Neuronal stem cell (in vitro differentiated cells): ENCODE data around the gene EVA1A.

Source experiments
- DNase-seq: peaks from one replicate; pipeline ENCODE4 v3.0.0-alpha.2; 2013; ENCODE audit warnings: low spot score
- H2AFZ ChIP-seq: one replicate; pipeline ENCODE4 v1.6.1; 2013; ENCODE audit warnings: mild to moderate bottlenecking, low read length, inconsistent platforms
- H2AK5ac ChIP-seq: 2 replicates; pipeline ENCODE4 v1.6.1; 2013; ENCODE audit warnings: low read depth, mild to moderate bottlenecking, inconsistent platforms, low read length, moderate library complexity, mixed read lengths
- H2BK120ac ChIP-seq: 2 replicates; pipeline ENCODE4 v1.6.1; 2013; ENCODE audit warnings: low read depth, mild to moderate bottlenecking, inconsistent platforms, low read length, moderate library complexity, mixed read lengths
- H2BK12ac ChIP-seq: one replicate; pipeline ENCODE4 v1.6.1; 2013; ENCODE audit warnings: low read length, inconsistent platforms
- H2BK15ac ChIP-seq: 2 replicates; pipeline ENCODE4 v1.6.1; 2013; ENCODE audit warnings: mild to moderate bottlenecking, low read length, inconsistent platforms, mixed read lengths
- H2BK5ac ChIP-seq: one replicate; pipeline ENCODE4 v1.6.1; 2013; ENCODE audit warnings: inconsistent platforms, mild to moderate bottlenecking, low read length, moderate library complexity
- H3K14ac ChIP-seq: one replicate; pipeline ENCODE4 v1.6.1; 2013; ENCODE audit warnings: low read length, inconsistent platforms
- H3K18ac ChIP-seq: 2 replicates; pipeline ENCODE4 v1.6.1; 2013; ENCODE audit warnings: low read length, inconsistent platforms
- H3K23ac ChIP-seq: 2 replicates; pipeline ENCODE4 v1.6.1; 2013; ENCODE audit warnings: low read depth, mild to moderate bottlenecking, mixed read lengths, low read length, inconsistent platforms; ENCODE audit not compliant: poor library complexity
- H3K27ac ChIP-seq: replicated peaks from 3 replicates; pipeline ENCODE4 v1.5.1; 2013; ENCODE audit warnings: low read length, inconsistent platforms
- H3K27me3 ChIP-seq, 3 experiments: 2 replicates each; pipeline ENCODE4 v1.6.1; 2013; ENCODE audit warnings: low read length in 3 of 3, mild to moderate bottlenecking in 2 of 3, inconsistent platforms in 1 of 3, low read depth in 1 of 3, mixed read lengths in 1 of 3, moderate library complexity in 1 of 3; ENCODE audit not compliant: control insufficient read depth in 3 of 3, insufficient read depth in 3 of 3
- H3K36me3 ChIP-seq, 2 donors: replicated peaks in 1 of 2; 2 replicates each; pipeline ENCODE4 v1.6.1; 2013; ENCODE audit warnings: low read length in 2 of 2; ENCODE audit not compliant: control insufficient read depth in 2 of 2, insufficient read depth in 2 of 2
- H3K4ac ChIP-seq: 2 replicates; pipeline ENCODE4 v1.6.1; 2013; ENCODE audit warnings: inconsistent platforms, mild to moderate bottlenecking, low read length, moderate library complexity
- H3K4me1 ChIP-seq, 2 donors: 1 replicate in 1 of 2; 2 replicates in 1 of 2; pipeline ENCODE4 v1.6.1; 2013; ENCODE audit warnings: low read length in 2 of 2, low read depth in 1 of 2; ENCODE audit not compliant: control insufficient read depth in 2 of 2, insufficient read depth in 1 of 2
- H3K4me2 ChIP-seq: one replicate; pipeline ENCODE4 v1.6.1; 2013; ENCODE audit warnings: mild to moderate bottlenecking, low read length, inconsistent platforms; ENCODE audit not compliant: insufficient read depth, poor library complexity, severe bottlenecking
- H3K4me3 ChIP-seq, 2 donors: 2 replicates each; pipeline ENCODE4 v1.5.1; 2013; ENCODE audit warnings: low read length in 2 of 2, mild to moderate bottlenecking in 2 of 2, inconsistent platforms in 1 of 2, moderate library complexity in 1 of 2
- H3K79me1 ChIP-seq: one replicate; pipeline ENCODE4 v1.6.1; 2013; ENCODE audit warnings: low read depth, mild to moderate bottlenecking, inconsistent platforms, low read length, moderate library complexity
- H3K9ac ChIP-seq: one replicate; pipeline ENCODE4 v1.6.1; 2013; ENCODE audit warnings: mild to moderate bottlenecking, low read depth, low read length, inconsistent platforms; ENCODE audit not compliant: poor library complexity
- H3K9me3 ChIP-seq, 2 donors: replicated peaks in 1 of 2; 2 replicates each; pipeline versions ENCODE3 to v1.6.1; 2013; ENCODE audit warnings: low read length in 2 of 2, mild to moderate bottlenecking in 2 of 2, inconsistent platforms in 1 of 2, low read depth in 1 of 2, mixed read lengths in 1 of 2, moderate library complexity in 1 of 2; ENCODE audit not compliant: control insufficient read depth in 2 of 2, insufficient read depth in 1 of 2
- H4K8ac ChIP-seq: one replicate; pipeline ENCODE4 v1.6.1; 2013; ENCODE audit warnings: low read depth, mild to moderate bottlenecking, inconsistent platforms, low read length, moderate library complexity
- H4K91ac ChIP-seq: one replicate; pipeline ENCODE4 v1.6.1; 2013; ENCODE audit warnings: low read length, low read depth, mild to moderate bottlenecking, inconsistent platforms; ENCODE audit not compliant: poor library complexity
- WGBS, 2 donors: extraction: QIAGEN DNeasy Blood & Tissue Kit; methylation state at CpG; one replicate each; pipeline ENCODE4 v1.1.7; 2013; ENCODE audit warnings: missing lambda C conversion rate in 2 of 2, mixed read lengths in 1 of 2; ENCODE audit not compliant: insufficient read length in 2 of 2, insufficient replicate concordance in 1 of 2; ENCODE audit errors: extremely low coverage in 2 of 2; 5-methylcytosine and 5-hydroxymethylcytosine counted together

The EVA1A gene

DNA sequence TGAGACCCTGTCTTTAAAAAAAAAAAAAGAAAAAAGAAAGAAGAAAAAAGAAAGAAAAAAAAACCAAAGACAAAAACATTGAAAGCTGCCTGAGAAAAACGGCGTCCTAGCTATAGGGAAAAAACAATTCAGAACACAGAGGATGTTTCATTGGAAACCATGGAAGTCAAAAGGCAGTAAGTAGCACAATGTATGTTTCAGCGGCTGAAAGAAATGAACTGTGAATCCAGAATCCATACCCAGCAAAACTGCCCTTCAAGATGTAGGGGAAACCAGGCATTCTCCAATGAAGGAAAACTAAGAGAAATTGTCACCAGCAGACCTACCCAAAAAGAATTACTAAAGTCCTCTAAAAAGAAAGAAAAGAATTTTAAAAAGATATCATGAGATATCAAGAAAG is 27.6 kb downstream of the EVA1A start:
- no peak overlapping the region for H3K18ac ChIP-seq
- no peak overlapping the region for H3K9ac ChIP-seq
- H2AFZ ChIP-seq, result no peak overlapping the region
- no peak overlapping the region for H3K27ac ChIP-seq
- no peak overlapping the region for H3K4ac ChIP-seq
- no CpG with 5 or more reads among the region's 3 CpGs for WGBS, 2 donors
- no peaks in the 10 kb centered on the region for H3K27me3 ChIP-seq
- H2BK120ac ChIP-seq, result no peak overlapping the region
- H3K23ac ChIP-seq, result no peak overlapping the region
- no peaks in the 10 kb centered on the region for H3K36me3 ChIP-seq
- no peak for DNase-seq
- H3K4me2 ChIP-seq, result no peak overlapping the region
- no peak overlapping the region for H2BK5ac ChIP-seq
- H3K79me1 ChIP-seq, result no peaks in the 10 kb centered on the region
- H2BK15ac ChIP-seq, result no peak overlapping the region
- H3K4me1 ChIP-seq, result no peaks in the 10 kb centered on the region
- no peak overlapping the region for H2AK5ac ChIP-seq
- no peak overlapping the region for H2BK12ac ChIP-seq
- no peak overlapping the region for H4K8ac ChIP-seq
- H3K14ac ChIP-seq, result no peak overlapping the region
- no peak overlapping the region for H3K4me3 ChIP-seq
- peaks cover 0 to 6% of the 10 kb centered on the region in 2 donors for H3K9me3 ChIP-seq
- H4K91ac ChIP-seq, result no peak overlapping the region

- no peak overlapping the region for H2AFZ ChIP-seq
- H2BK120ac ChIP-seq, result no peak overlapping the region
- H3K27me3 ChIP-seq, result no peaks in the 10 kb centered on the region
- H3K23ac ChIP-seq, result no peak overlapping the region
- no peak overlapping the region for H2BK12ac ChIP-seq
- H3K4me1 ChIP-seq, result no peaks in the 10 kb centered on the region
- no peaks in the 10 kb centered on the region for H3K36me3 ChIP-seq
- H3K9me3 ChIP-seq, result peaks cover 0 to 3% of the 10 kb centered on the region in 2 donors
- no peak overlapping the region for H3K18ac ChIP-seq
- no peak overlapping the region for H2BK5ac ChIP-seq
- no peak overlapping the region for H4K8ac ChIP-seq
- H2AK5ac ChIP-seq, result no peak overlapping the region
- no peak overlapping the region for H3K4ac ChIP-seq
- no CpG with 5 or more reads among the region's 1 CpG for WGBS, 2 donors
- H3K14ac ChIP-seq, result no peak overlapping the region
- no peak overlapping the region for H4K91ac ChIP-seq
- H2BK15ac ChIP-seq, result no peak overlapping the region
- H3K9ac ChIP-seq, result no peak overlapping the region
- no peak overlapping the region for H3K27ac ChIP-seq
- H3K79me1 ChIP-seq, result no peaks in the 10 kb centered on the region
- no peak overlapping the region for H3K4me3 ChIP-seq
- no peak overlapping the region for H3K4me2 ChIP-seq
- DNase-seq, result no peak
Observed at GRCh38 chr2:75532488-75532887, 28.3 kb downstream of the EVA1A start.

DNA sequence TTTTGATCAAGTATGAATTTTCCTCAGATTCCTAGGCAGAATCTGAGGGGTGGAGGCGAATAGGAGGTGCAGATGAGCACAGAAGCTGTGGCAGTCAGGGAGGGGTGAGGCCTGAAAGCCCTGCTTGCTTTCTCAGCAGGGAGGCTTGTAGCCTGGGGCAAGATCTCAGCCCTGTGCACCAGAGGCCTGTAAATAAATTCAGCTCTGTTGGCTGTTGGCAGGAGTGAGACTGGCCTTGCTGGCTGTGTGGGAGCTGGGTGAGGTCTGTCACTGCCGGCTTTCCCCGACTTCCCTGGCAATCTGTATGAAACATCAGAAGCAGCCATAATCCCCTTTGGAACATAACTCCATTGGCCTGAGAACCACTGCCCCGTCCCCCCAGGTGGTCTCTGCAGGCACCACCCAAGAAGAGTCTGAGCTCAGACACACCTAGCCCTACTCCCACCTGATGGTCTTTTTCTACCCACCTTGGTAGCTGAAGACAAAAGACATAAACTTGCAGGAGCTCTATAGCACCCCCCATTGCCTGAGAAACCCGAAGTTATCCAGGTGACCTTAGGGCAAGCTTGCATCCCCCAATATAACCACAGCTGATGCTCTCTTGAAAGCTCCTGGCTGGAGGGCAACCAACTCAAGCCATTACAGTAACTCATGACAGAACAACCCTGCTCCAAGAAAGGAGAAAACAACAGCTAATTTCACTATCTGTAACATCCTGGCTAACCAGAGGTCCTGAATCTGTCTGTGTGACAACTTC is 32.3 kb downstream of the EVA1A start:
- Histone ChIP-seq H3K4me2 (no peak overlapping the region), H3K23ac (no peak overlapping the region), H2AFZ (no peak overlapping the region), H2AK5ac (no peak overlapping the region), H3K4ac (no peak overlapping the region), H3K4me3 (no peak overlapping the region), H3K79me1 (no peaks in the 10 kb centered on the region), H3K18ac (no peak overlapping the region), H3K14ac (no peak overlapping the region), H4K91ac (no peak overlapping the region), H3K27ac (no peak overlapping the region), H3K4me1 (no peaks in the 10 kb centered on the region), H3K9ac (no peak overlapping the region), H3K27me3 (no peaks in the 10 kb centered on the region), H4K8ac (no peak overlapping the region), H3K9me3 (no peaks in the 10 kb centered on the region), H3K36me3 (no peaks in the 10 kb centered on the region), H2BK5ac (no peak overlapping the region), H2BK15ac (no peak overlapping the region), H2BK12ac (no peak overlapping the region), H2BK120ac (no peak overlapping the region)
- no peak for DNase-seq
- WGBS, 2 donors, result no CpG with 5 or more reads among the region's 5 CpGs

- Histone ChIP-seq H4K8ac (no peak overlapping the region), H2BK12ac (no peak overlapping the region), H4K91ac (no peak overlapping the region), H3K79me1 (no peaks in the 10 kb centered on the region), H3K36me3 (no peaks in the 10 kb centered on the region), H2BK15ac (no peak overlapping the region), H3K9me3 (no peaks in the 10 kb centered on the region), H3K4me2 (no peak overlapping the region), H3K4ac (no peak overlapping the region), H3K23ac (no peak overlapping the region), H3K14ac (no peak overlapping the region), H2AK5ac (no peak overlapping the region), H2AFZ (no peak overlapping the region), H3K27ac (no peak overlapping the region), H3K9ac (no peak overlapping the region), H2BK5ac (no peak overlapping the region), H2BK120ac (no peak overlapping the region), H3K18ac (no peak overlapping the region), H3K4me3 (no peak overlapping the region), H3K4me1 (no peaks in the 10 kb centered on the region), H3K27me3 (no peaks in the 10 kb centered on the region)
- DNase-seq, result no peak
- no CpG with 5 or more reads among the region's 1 CpG for WGBS, 2 donors
Observed at GRCh38 chr2:75527676-75528075, 33.1 kb downstream of the EVA1A start.
